Fibroblast of lung (primary cell): Measurements from ENCODE around the gene RELL1. TPM values are rescaled to one million over a fixed set of nuclear protein-coding genes. Genes with fewer than 3 reads are reported as not detected.

Experiments
- DNase-seq, 2 donors: peaks; one replicate each; pipeline versions ENCODE4 v3.0.0 to v3.0.0-alpha.2; 2010; ENCODE audit warnings: low read depth in 2 of 2
- H2AFZ ChIP-seq: 2 replicates; pipeline ENCODE4 v1.5.1; 2012; ENCODE audit warnings: low read length, control low read depth, inconsistent platforms
- H3K27ac ChIP-seq: 2 replicates; pipeline ENCODE4 v1.5.1; 2011; ENCODE audit warnings: low read length, control low read depth; ENCODE audit not compliant: insufficient read depth
- H3K27me3 ChIP-seq: 2 replicates; pipeline ENCODE4 v1.5.1; 2011; ENCODE audit warnings: mild to moderate bottlenecking, low read length; ENCODE audit not compliant: control insufficient read depth, insufficient read depth
- H3K36me3 ChIP-seq: 2 replicates; pipeline ENCODE4 v1.5.1; 2011; ENCODE audit warnings: low read length; ENCODE audit not compliant: control insufficient read depth, insufficient read depth
- H3K4me1 ChIP-seq: 2 replicates; pipeline ENCODE4 v1.5.1; 2011; ENCODE audit warnings: low read length; ENCODE audit not compliant: control insufficient read depth, insufficient read depth; ENCODE audit errors: extremely low read depth
- H3K4me2 ChIP-seq: 2 replicates; pipeline ENCODE4 v1.5.1; 2011; ENCODE audit warnings: low read length, control low read depth; ENCODE audit not compliant: insufficient read depth; ENCODE audit errors: extremely low read depth
- H3K4me3 ChIP-seq, 4 experiments: fragments of 200-600 bp in 1 of 4; sonication (generic) in 1 of 4; replicated peaks in 1 of 4; 2 replicates each; pipeline ENCODE4 v1.5.1; 2011 to 2016; ENCODE audit warnings: low read length in 4 of 4, low read depth in 3 of 4, mild to moderate bottlenecking in 3 of 4, control low read depth in 2 of 4, inconsistent platforms in 1 of 4, mixed read lengths in 1 of 4; ENCODE audit not compliant: insufficient read depth in 1 of 4; ENCODE audit errors: control extremely low read depth in 1 of 4
- H3K79me2 ChIP-seq: 2 replicates; pipeline ENCODE4 v1.5.1; 2012; ENCODE audit warnings: mild to moderate bottlenecking, low read length, inconsistent platforms; ENCODE audit not compliant: control insufficient read depth, insufficient read depth
- H3K9ac ChIP-seq: 2 replicates; pipeline ENCODE4 v1.5.1; 2011; ENCODE audit warnings: mild to moderate bottlenecking, low read length, control low read depth; ENCODE audit not compliant: insufficient read depth
- H3K9me3 ChIP-seq: 2 replicates; pipeline ENCODE4 v1.5.1; 2012; ENCODE audit warnings: low read depth, low read length; ENCODE audit not compliant: control insufficient read depth, insufficient read depth
- H4K20me1 ChIP-seq: 2 replicates; pipeline ENCODE4 v1.5.1; 2011; ENCODE audit warnings: low read length; ENCODE audit not compliant: control insufficient read depth, insufficient read depth; ENCODE audit errors: extremely low read depth
- CTCF ChIP-seq, 2 donors: IDR thresholded peaks in 1 of 2; conservative IDR thresholded peaks in 1 of 2; 1 replicate in 1 of 2; 2 replicates in 1 of 2; pipeline ENCODE4 v1.5.1; 2011 to 2012; ENCODE audit warnings: low read length in 2 of 2, control low read depth in 1 of 2, inconsistent platforms in 1 of 2, low read depth in 1 of 2, mild to moderate bottlenecking in 1 of 2
- EZH2 ChIP-seq: IDR thresholded peaks from 2 replicates; pipeline ENCODE4 v1.5.1; 2012; ENCODE audit warnings: low read length, control low read depth, mild to moderate bottlenecking; ENCODE audit errors: missing control alignments
- polyA minus RNA-seq: library from RNA; depleted of rRNA, polyadenylated mRNA; stranded (reverse); fragments of >200 nt; gene quantifications from 2 replicates; pipeline ENCODE4 v1.2.3, GENCODE V29; 2011; ENCODE audit warnings: low replicate concordance
- polyA plus RNA-seq, 2 donors: library from polyadenylated mRNA; depleted of rRNA in 1 of 2; stranded (reverse) in 1 of 2; unstranded in 1 of 2; fragments of >200 nt; gene quantifications; 2 replicates each; pipeline ENCODE4 v1.2.1, GENCODE V29; 2011 to 2012; ENCODE audit warnings: missing spikeins in 1 of 2
- total RNA-seq: library from RNA; depleted of rRNA; stranded (reverse); fragments of >200 nt; gene quantifications from 2 replicates; pipeline ENCODE4 v1.2.1, GENCODE V29; 2014

RELL1 gene
- total RNA-seq (65.0 and 71.0 TPM in 2 replicates), polyA plus RNA-seq (14.3 and 16.1 TPM in 2 replicates), polyA minus RNA-seq (12.2 and 21.0 TPM in 2 replicates)
- 7.0 and 9.0 TPM in 2 replicates for polyA plus RNA-seq (2012)

GRCh38 chr4:37686373-37687193, at the start of gene RELL1:
Gene RELL1, minus strand, starts transcription at chr4:37686376. Its CDS starts 89 bp downstream, at chr4:37686287.
- Histone ChIP-seq H3K4me2 (peak within 1 kb of the TSS; percentile 85), H3K9me3 (no peaks in the 10 kb centered on the region), H3K27ac (peak within 1 kb of the TSS; percentile 90), H2AFZ (peak within 1 kb of the TSS; percentile 66), H3K4me3 (peak within 1 kb of the TSS; percentile 78 to 85 (median 84)), H3K27me3 (no peaks in the 10 kb centered on the region), H3K4me1 (peaks cover 4% of the 10 kb centered on the region), H3K36me3 (no peaks in the 10 kb centered on the region), H3K9ac (peak within 1 kb of the TSS; percentile 97), H3K79me2 (peaks cover 10% of the 10 kb centered on the region), H4K20me1 (no peaks in the 10 kb centered on the region)
- DNase-seq = peak; percentile 99 to 100
- no peak for TF ChIP-seq EZH2
- no peak for TF ChIP-seq CTCF (conservative IDR thresholded peaks at IDR 0.05 in 1 of 2, IDR thresholded peaks at IDR 0.05 in 1 of 2; ENCODE audit: low read depth in 1 of 2, low read length in 2 of 2)

GRCh38 chr4:37735578-37735977, 49.4 kb upstream of the RELL1 start:
- H2AFZ ChIP-seq = no peak overlapping the region
- H3K4me2 ChIP-seq = no peak overlapping the region
- H3K27ac ChIP-seq = no peak overlapping the region
- H3K9me3 ChIP-seq = no peaks in the 10 kb centered on the region
- no peaks in the 10 kb centered on the region for H3K36me3 ChIP-seq
- H4K20me1 ChIP-seq = no peaks in the 10 kb centered on the region
- TF ChIP-seq EZH2 (no peak), CTCF (conservative IDR thresholded peaks at IDR 0.05 in 1 of 2, IDR thresholded peaks at IDR 0.05 in 1 of 2; ENCODE audit: low read depth in 1 of 2, low read length in 2 of 2) (no peak)
- DNase-seq = no peak
- H3K9ac ChIP-seq = no peak overlapping the region
- no peaks in the 10 kb centered on the region for H3K79me2 ChIP-seq
- H3K4me3 ChIP-seq = no peak overlapping the region
- H3K27me3 ChIP-seq = no peaks in the 10 kb centered on the region
- no peaks in the 10 kb centered on the region for H3K4me1 ChIP-seq

- Histone ChIP-seq H3K79me2 (no peaks in the 10 kb centered on the region), H4K20me1 (no peaks in the 10 kb centered on the region), H3K27ac (no peak overlapping the region), H2AFZ (no peak overlapping the region), H3K9me3 (no peaks in the 10 kb centered on the region), H3K4me1 (no peaks in the 10 kb centered on the region), H3K9ac (no peak overlapping the region), H3K4me2 (no peak overlapping the region), H3K27me3 (no peaks in the 10 kb centered on the region), H3K4me3 (no peak overlapping the region), H3K36me3 (no peaks in the 10 kb centered on the region)
- DNase-seq = no peak
- TF ChIP-seq EZH2 (no peak), CTCF (conservative IDR thresholded peaks at IDR 0.05 in 1 of 2, IDR thresholded peaks at IDR 0.05 in 1 of 2; ENCODE audit: low read depth in 1 of 2, low read length in 2 of 2) (no peak)
Measured at GRCh38 chr4:37734989-37735388, 48.8 kb upstream of the RELL1 start.
